ENCODE results near the gene LYPD3. TPM values are rescaled to one million over a fixed set of nuclear protein-coding genes. Genes with fewer than 3 reads are reported as not detected.

LYPD3 gene
- total and polyA plus RNA-seq, 8 donors = 0.20 to 1.7 (median 0.36) TPM

GRCh38 chr19:43466793-43467192, 1.4 kb upstream of the LYPD3 start:
- intact Hi-C loops (cut with DNase I) = no loop called here
- 86 to 96% methylated on average over 1 of the region's 1 CpG for WGBS, 2 donors
- H3K4me3 ChIP-seq = no peak overlapping the region
- DNase-seq (no peak), FAIRE-seq (no peak), ATAC-seq (no peak)
- H3K4me1 ChIP-seq = peaks cover 0 to 3% (median 0%) of the 10 kb centered on the region in 3 donors
- H3K27me3 ChIP-seq = no peaks in the 10 kb centered on the region
- no peak overlapping the region for H3K27ac ChIP-seq
- no peak for TF ChIP-seq CTCF (IDR thresholded peaks at IDR 0.05)
- no peaks in the 10 kb centered on the region for H3K9me3 ChIP-seq
- no peaks in the 10 kb centered on the region for H3K36me3 ChIP-seq

GRCh38 chr19:43464134-43464775, 1.2 kb downstream of the LYPD3 start:
- no peaks in the 10 kb centered on the region for H3K27me3 ChIP-seq
- H3K27ac ChIP-seq = peak overlapping the region; percentile 26 to 62 (median 42)
- 14 to 15% methylated on average over 32 to 33 of the region's 33 CpGs for WGBS, 2 donors
- intact Hi-C loops (cut with DNase I) = no loop called here
- ATAC-seq (peak; percentile 38 to 66 (median 58)), FAIRE-seq (no peak), DNase-seq (peak; percentile 48 to 84 (median 72))
- no peak for TF ChIP-seq CTCF (IDR thresholded peaks at IDR 0.05)
- H3K9me3 ChIP-seq = no peaks in the 10 kb centered on the region
- peaks cover 0 to 3% (median 0%) of the 10 kb centered on the region in 3 donors for H3K4me1 ChIP-seq
- H3K4me3 ChIP-seq = peak overlapping the region; percentile 39 to 69 (median 48)
- H3K36me3 ChIP-seq = no peaks in the 10 kb centered on the region

DNA sequence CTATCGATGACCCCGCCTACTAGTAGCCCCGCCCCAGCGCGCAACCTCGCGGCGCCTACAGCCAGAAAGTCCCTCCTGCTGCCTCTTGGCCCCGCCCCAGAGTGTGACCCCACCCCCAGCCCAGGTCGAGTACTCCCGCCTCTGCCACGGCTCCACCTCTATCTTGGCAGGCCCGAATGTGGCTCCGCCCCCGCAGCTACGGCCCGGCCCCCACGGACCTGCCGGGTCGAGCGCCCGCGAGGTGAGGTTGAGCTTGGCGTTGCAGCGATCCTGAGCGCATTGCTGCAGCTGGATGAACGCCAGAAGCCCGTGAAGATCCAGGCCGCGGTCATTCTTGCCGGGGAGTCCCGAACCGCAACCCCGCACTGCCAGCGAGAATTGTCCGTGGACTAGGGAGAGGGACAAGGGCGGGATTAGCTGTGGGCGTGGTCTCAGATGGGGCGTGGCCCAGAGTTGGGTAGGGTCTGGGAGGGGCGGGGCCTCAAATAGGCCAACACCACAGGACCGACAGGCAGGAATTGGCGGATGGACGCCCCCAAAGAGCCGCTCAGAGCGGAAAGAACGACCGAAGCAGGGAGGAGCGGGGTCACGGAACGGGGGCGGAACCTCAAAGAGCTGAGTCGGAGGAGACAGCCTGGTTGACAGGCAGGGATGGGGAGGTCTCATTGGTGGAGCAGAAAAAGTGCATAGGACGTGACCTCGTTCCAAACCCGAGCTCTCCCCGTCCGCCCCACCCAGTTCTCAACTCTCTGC, 1.9 kb downstream of the LYPD3 start:
- no peak for TF ChIP-seq CTCF (IDR thresholded peaks at IDR 0.05)

GRCh38 chr19:43462785-43463380, 2.5 kb downstream of the LYPD3 start:
- WGBS, 2 donors = 11 to 13% methylated on average over 32 to 33 of the region's 33 CpGs
- DNase-seq (no peak), ATAC-seq (no peak), FAIRE-seq (no peak)
- peak overlapping the region; percentile 39 to 69 (median 48) for H3K4me3 ChIP-seq
- no peak for TF ChIP-seq CTCF (IDR thresholded peaks at IDR 0.05)
- H3K4me1 ChIP-seq = peaks cover 0 to 3% (median 0%) of the 10 kb centered on the region in 3 donors
- intact Hi-C loops (cut with DNase I) = no loop called here
- H3K27ac ChIP-seq = peak overlapping the region in 2 of 4 donors; percentile 62 to 63
- no peaks in the 10 kb centered on the region for H3K9me3 ChIP-seq
- no peaks in the 10 kb centered on the region for H3K36me3 ChIP-seq
- H3K27me3 ChIP-seq = no peaks in the 10 kb centered on the region

More for the DNA sequence above, 1.9 kb downstream of the LYPD3 start:
- Histone ChIP-seq H3K4me3 (peak overlapping the region; percentile 39 to 69 (median 48)), H3K36me3 (no peaks in the 10 kb centered on the region), H3K27ac (peak overlapping the region; percentile 26 to 63 (median 46)), H3K9me3 (no peaks in the 10 kb centered on the region), H3K27me3 (no peaks in the 10 kb centered on the region), H3K4me1 (peaks cover 0 to 3% (median 0%) of the 10 kb centered on the region in 3 donors)
- intact Hi-C loops (cut with DNase I) = no loop called here
- FAIRE-seq (no peak), ATAC-seq (peak; percentile 93 to 97 (median 96)), DNase-seq (peak; percentile 98 to 99 (median 98))
- WGBS, 2 donors = 0% methylated on average over 57 of the region's 57 CpGs
